ENCODE measurements around the gene ZC3H6. TPM values are rescaled to one million over a fixed set of nuclear protein-coding genes. Genes with fewer than 3 reads are reported as not detected.
A peak's percentile ranks its signal among the peaks of the same experiment; 100 is the strongest.
"Not testable (repeated sequence)": the region's sequence is repeated elsewhere in the genome, so short reads cannot be mapped to it uniquely, and the experiment has no call there.

ZC3H6 gene
- total RNA-seq, 1 donor from 2014 or later, result 9.1 TPM

DNA sequence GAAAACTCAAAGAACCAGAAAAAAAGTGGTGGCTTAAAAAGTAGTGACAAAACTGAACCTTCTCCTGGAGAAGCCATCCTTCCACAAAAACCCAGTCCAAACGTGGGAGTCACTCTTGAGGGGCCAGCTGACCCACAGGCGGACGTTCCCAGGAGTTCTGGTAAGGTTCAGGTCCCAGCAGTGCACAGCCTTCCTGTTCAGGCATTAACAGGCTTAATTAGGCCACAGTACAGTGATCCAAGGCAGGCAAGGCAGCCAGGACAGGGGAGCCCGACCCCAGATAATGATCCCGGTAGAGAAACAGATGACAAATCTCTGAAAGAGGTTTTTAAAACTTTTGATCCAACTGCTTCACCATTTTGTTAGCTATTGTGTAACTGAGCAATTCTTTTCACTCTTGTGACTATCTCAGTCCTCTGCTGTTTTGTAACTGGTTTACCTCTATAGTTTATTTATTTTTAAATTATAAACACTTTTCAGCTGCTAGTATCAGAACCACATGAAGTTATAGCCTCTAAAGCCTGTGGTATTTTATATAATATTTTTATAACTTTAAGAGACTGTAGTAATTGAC lies 56.8 kb downstream of the ZC3H6 start:
- no peak for DNase-seq (ENCODE audit: low spot score)

DNA sequence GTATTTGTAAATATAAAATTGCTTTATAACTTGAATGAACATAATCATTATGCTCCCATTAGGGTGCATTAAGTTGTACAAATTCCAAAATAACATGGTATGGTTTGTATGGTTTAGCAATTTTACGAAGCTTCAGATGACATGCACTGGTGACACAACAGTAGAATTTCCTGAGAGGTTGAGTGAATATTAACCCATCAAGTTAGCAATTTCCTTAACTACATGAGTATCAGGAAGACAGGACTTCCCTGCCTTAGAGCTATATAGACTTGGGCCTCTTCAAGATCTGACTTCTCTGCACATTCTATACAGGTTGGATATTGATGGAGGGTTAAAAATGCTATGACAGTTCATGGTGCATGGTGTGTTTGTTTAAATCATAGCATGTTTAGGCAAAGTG lies 60.2 kb downstream of the ZC3H6 start:
- DNase-seq (ENCODE audit: low spot score), result no peak

DNA sequence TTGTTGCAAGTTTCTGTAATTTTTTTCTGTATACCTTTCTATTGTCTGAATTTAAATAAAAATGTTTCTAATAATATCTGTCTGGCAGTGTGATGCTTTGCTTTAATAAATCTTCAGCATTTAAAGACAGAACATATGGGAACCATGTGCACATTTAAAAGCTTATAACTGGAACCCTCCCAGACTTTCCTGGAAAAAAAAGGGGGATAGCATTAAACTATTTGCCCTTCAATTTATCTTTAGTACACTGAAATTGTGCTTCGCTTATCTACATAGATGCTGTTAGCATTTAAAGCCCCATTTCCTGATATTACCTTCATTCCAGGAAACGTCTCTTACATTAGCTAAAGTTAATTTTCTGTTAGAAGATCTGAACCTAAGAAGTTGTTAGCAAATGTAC lies 64.6 kb downstream of the ZC3H6 start:
- peak; percentile 35 for DNase-seq (ENCODE audit: low spot score)

DNA sequence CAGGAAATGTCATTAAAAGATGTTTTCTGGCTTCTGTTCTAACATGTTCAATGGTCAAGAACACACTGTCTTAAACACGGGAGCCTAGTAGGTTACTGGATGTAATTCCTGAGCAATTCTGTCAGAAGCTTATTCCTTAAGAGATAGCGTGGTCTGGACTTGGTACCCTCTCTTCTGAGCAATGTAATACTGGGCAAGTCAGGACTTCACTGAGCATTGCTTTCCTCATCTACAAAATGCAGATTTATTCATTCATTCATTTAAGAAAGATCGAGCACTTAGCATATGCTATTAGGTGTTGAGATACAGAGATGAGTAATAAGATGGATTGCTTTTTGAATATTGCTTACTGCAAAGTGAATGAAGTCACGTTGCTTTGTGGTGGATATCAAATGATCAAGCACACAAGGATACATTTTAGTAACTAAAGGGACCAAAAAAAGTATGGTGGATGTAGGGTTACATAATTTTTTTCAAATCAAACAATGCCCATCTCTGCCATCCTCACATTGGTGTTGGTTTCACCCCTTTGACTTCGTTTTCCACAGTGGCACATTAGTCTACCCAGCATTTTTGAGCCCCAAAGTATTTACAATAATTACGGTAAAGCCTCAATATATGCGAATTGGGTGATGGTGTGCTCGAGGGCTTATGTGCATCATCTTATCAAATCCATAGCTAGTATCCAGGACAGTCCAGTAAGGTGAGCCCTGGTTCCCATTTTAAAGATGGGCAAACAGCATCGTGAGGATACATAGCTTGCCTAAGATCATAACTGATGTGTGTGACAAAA lies 65.3 kb downstream of the ZC3H6 start:
- DNase-seq (ENCODE audit: low spot score), result no peak

DNA sequence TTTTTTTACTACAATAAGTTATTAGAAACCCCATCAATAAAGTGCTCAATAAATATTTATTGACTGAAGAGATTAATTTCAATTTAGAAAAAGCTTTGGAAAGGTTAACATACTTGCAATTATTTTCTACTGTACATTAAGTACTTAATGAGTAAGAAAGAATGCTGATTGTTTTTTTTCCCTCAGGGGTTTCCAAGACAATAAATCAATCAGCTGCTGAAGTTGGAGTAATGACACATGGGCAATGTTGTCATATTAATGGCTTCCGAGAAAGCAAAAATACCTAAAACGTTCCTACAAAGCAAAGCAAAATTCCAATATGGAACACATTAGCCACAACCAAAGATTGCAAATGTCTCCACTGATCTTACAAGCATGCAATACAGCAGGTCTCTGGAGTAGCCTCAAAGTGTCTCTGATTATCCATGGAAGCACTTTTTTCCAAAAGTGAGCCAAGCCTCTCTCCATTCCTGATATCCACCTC lies 66.7 kb downstream of the ZC3H6 start:
- no peak for DNase-seq (ENCODE audit: low spot score)

- DNase-seq (ENCODE audit: low spot score), result peak; percentile 58
Observed at GRCh38 chr2:112343827-112344585, 68.6 kb downstream of the ZC3H6 start.

- no peak for DNase-seq (ENCODE audit: low spot score)
Observed at GRCh38 chr2:112345030-112346027, 69.9 kb downstream of the ZC3H6 start.

DNA sequence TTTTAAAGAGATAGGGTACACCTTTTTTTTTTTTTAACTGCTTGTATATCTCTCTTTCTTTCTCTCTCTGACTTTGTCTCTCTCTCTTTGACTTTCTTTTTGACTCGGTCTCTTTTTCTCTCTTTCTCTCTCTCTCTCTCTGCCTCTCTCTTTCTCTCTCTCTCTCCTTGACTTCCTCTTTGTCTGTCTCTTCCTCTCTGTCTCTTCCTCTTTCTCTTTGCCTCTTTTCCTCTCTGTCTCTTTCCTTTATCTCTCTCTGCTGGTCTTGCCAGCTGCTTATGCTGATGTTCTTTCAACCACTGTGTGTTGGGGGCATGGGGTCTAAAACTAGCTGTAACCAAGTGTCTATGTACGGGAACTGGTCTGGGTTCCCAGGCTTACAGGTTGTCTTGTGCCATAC lies 76.9 kb downstream of the ZC3H6 start:
- DNase-seq (ENCODE audit: low spot score), result not testable (repeated sequence)

GRCh38 chr2:112352809-112353603 lies 77.6 kb downstream of the ZC3H6 start:
- DNase-seq (ENCODE audit: low spot score), result not testable (repeated sequence)

DNA sequence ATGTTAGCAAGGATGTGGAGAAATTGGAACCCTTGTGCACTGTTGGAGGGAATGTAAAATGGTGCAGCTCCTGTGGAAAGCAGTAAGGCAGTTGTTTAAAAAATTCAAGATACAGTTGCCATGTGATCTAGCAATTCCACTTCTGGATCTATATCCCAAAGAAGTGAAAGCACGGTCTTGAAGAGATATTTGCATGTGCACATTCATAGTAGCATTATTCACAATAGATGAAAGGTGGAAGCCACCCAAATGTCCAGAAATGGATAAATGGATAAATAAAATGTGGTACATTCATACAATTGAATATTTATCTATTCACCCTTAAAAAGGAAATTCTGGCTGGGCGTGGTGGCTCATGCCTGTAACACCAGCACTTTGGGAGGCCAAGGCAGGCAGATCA lies 78.9 kb downstream of the ZC3H6 start:
- DNase-seq (ENCODE audit: low spot score), result not testable (repeated sequence)

DNA sequence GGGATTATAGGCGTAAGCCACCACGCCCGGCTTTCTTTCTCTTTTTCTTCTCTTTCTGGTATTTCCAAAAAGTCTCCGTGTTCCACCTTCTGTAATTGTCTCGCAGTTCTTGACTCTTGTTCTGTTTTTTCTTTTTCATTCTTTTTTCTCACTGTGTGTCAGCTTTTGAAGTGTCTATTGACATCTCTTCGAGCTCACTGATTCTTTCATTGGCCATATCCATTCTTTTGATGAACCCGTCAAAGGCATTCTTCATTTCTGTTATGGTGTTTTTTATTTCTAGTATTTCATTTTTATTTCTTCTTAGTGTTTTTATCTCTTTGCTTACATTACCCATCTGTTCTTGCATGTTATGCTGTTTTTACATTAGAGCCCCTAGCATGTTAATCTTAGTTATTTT lies 84.7 kb downstream of the ZC3H6 start:
- DNase-seq (ENCODE audit: low spot score), result not testable (repeated sequence)

Other genes with a start within 250 kb of the ZC3H6 start
- gene TMEM87B, start 220.3 kb upstream of the ZC3H6 start, total RNA-seq (ENCODE audit: insufficient read depth, low replicate concordance), result 108 TPM
- gene FBLN7, start 137.2 kb upstream of the ZC3H6 start, total RNA-seq (ENCODE audit: insufficient read depth, low replicate concordance), result 1.2 TPM
- gene ZC3H8, start 20.6 kb upstream of the ZC3H6 start, total RNA-seq (ENCODE audit: insufficient read depth, low replicate concordance), result 5.1 TPM
- gene RGPD8, start 158.0 kb downstream of the ZC3H6 start, total RNA-seq (ENCODE audit: insufficient read depth, low replicate concordance), result 55.9 TPM
- gene TTL, start 206.6 kb downstream of the ZC3H6 start, total RNA-seq (ENCODE audit: insufficient read depth, low replicate concordance), result 8.4 TPM

Measured in umbilical cord (tissue), 2 donors.